Hepatocyte (in vitro differentiated cells): ENCODE results near the gene SHANK3.

Experiments
- EZH2 ChIP-seq: fragments of 200-600 bp; sonication (generic); IDR thresholded peaks from 2 replicates; pipeline ENCODE4 v1.6.1; 2016; ENCODE audit warnings: antibody characterized with exemption, mild to moderate bottlenecking, borderline replicate concordance
- EZH2phosphoT487 ChIP-seq: fragments of 200-600 bp; sonication (generic); IDR thresholded peaks from one replicate; pipeline ENCODE4 v1.6.1; 2018; ENCODE audit warnings: antibody characterized with exemption, mild to moderate bottlenecking, low read depth, moderate library complexity; ENCODE audit not compliant: unreplicated experiment, severe bottlenecking
- TF ChIP-seq, protein P1 (sequence below): fragments of 200-600 bp; sonication (generic); IDR thresholded peaks from 2 replicates; pipeline ENCODE4 v1.5.1; 2016; ENCODE audit warnings: antibody characterized with exemption, mild to moderate bottlenecking; ENCODE audit not compliant: poor library complexity

DNA sequence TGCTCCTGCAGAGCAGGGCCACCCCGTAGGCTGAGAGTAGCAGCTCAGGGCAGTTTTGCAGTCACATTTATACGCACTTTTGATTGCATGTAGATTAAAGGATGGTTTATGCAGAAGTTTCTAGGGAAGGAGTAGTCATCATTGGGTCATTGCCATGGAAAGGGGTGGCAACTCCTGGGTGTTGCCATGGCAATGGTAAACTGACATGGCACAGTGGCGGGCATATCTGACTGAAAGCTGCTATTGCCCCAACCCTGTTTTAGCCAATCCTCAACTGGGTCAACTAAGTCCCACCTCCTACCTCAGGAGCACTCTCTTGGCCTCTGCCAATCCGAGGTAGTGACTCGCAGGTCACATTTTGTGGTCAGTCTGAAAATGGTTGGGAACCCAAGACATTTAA lies 42.2 kb upstream of the SHANK3 start:
- TF ChIP-seq, protein P1, sequence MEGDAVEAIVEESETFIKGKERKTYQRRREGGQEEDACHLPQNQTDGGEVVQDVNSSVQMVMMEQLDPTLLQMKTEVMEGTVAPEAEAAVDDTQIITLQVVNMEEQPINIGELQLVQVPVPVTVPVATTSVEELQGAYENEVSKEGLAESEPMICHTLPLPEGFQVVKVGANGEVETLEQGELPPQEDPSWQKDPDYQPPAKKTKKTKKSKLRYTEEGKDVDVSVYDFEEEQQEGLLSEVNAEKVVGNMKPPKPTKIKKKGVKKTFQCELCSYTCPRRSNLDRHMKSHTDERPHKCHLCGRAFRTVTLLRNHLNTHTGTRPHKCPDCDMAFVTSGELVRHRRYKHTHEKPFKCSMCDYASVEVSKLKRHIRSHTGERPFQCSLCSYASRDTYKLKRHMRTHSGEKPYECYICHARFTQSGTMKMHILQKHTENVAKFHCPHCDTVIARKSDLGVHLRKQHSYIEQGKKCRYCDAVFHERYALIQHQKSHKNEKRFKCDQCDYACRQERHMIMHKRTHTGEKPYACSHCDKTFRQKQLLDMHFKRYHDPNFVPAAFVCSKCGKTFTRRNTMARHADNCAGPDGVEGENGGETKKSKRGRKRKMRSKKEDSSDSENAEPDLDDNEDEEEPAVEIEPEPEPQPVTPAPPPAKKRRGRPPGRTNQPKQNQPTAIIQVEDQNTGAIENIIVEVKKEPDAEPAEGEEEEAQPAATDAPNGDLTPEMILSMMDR: no peak
- no peak for TF ChIP-seq EZH2phosphoT487
- TF ChIP-seq EZH2: no peak
